SK-N-SH (cell line): ENCODE measurements around the gene ARHGAP26. TPM values are rescaled to one million over a fixed set of nuclear protein-coding genes. Genes with fewer than 3 reads are reported as not detected.
A peak's percentile ranks its signal among the peaks of the same experiment; 100 is the strongest.
"Not testable (repeated sequence)": the region's sequence is repeated elsewhere in the genome, so short reads cannot be mapped to it uniquely, and the experiment has no call there.

Experiments used
- CTCF ChIA-PET: fragments of 300-600, 350-600 bp; formaldehyde crosslinking; extraction: SDS; loops from one replicate; lab custom pipeline; 2021; lab: Yijun Ruan, JAX
- POLR2A ChIA-PET: fragments of 350-600 bp; sonication (Branson Sonifier 250); formaldehyde crosslinking; extraction: SDS; loops from one replicate; lab custom pipeline; 2020; ENCODE audit warnings: antibody characterized with exemption, inconsistent platforms; lab: Yijun Ruan, JAX
- DNase-seq: peaks from one replicate; pipeline ENCODE4 v3.0.0; 2012
- H2AFZ ChIP-seq: fragments of 200-600 bp; sonication (generic); 2 replicates; pipeline ENCODE4 v1.8.1; 2016; ENCODE audit warnings: antibody characterized with exemption, mild to moderate bottlenecking, low read depth
- H3F3A ChIP-seq: fragments of 200-600 bp; sonication (generic); replicated peaks from 2 replicates; pipeline ENCODE3; 2016; ENCODE audit warnings: antibody characterized with exemption, mild to moderate bottlenecking; ENCODE audit not compliant: insufficient read depth
- H3K27ac ChIP-seq, 2 experiments: fragments of 200-500 bp in 1 of 2; fragments of 200-600 bp in 1 of 2; sonication (Bioruptor generic) in 1 of 2; sonication (generic), shearing (Covaris generic) in 1 of 2; 2 replicates each; pipeline versions ENCODE4 v1.5.1 to v1.6.1; 2014 to 2016; ENCODE audit warnings: low read depth in 2 of 2, inconsistent platforms in 1 of 2, low read length in 1 of 2, mild to moderate bottlenecking in 1 of 2, mixed read lengths in 1 of 2
- H3K27me3 ChIP-seq: fragments of 200-600 bp; sonication (generic), shearing (Covaris generic); 2 replicates; pipeline ENCODE4 v1.6.1; 2016; ENCODE audit warnings: mixed run types; ENCODE audit not compliant: insufficient read depth
- H3K36me3 ChIP-seq, 2 experiments: fragments of 200-500 bp in 1 of 2; fragments of 200-600 bp in 1 of 2; sonication (Bioruptor generic) in 1 of 2; sonication (generic) in 1 of 2; replicated peaks in 1 of 2; 2 replicates each; pipeline versions ENCODE3 to v1.5.1; 2014 to 2016; ENCODE audit warnings: low read length in 1 of 2, mild to moderate bottlenecking in 1 of 2; ENCODE audit not compliant: insufficient read depth in 2 of 2, control insufficient read depth in 1 of 2
- H3K4me1 ChIP-seq, 2 experiments: fragments of 200-500 bp in 1 of 2; fragments of 200-600 bp in 1 of 2; sonication (Bioruptor generic) in 1 of 2; sonication (generic), shearing (Covaris generic) in 1 of 2; 2 replicates each; pipeline versions ENCODE4 v1.5.1 to v1.6.1; 2014 to 2016; ENCODE audit warnings: low read depth in 1 of 2, low read length in 1 of 2, mixed run types in 1 of 2; ENCODE audit not compliant: insufficient read depth in 2 of 2, control insufficient read depth in 1 of 2
- H3K4me2 ChIP-seq: fragments of 200-600 bp; sonication (generic), shearing (Covaris generic); 2 replicates; pipeline ENCODE4 v1.6.1; 2017; ENCODE audit warnings: mixed run types
- H3K4me3 ChIP-seq, 2 experiments: fragments of 200-500 bp in 1 of 2; fragments of 200-600 bp in 1 of 2; sonication (Bioruptor generic) in 1 of 2; sonication (generic), shearing (Covaris generic) in 1 of 2; 2 replicates each; pipeline versions ENCODE4 v1.5.1 to v1.8.1; 2014 to 2016; ENCODE audit warnings: low read depth in 2 of 2, inconsistent platforms in 1 of 2, low read length in 1 of 2, mild to moderate bottlenecking in 1 of 2, mixed read lengths in 1 of 2, moderate library complexity in 1 of 2
- H3K79me2 ChIP-seq: fragments of 200-600 bp; sonication (generic); 2 replicates; pipeline ENCODE4 v1.8.1; 2017; ENCODE audit warnings: mild to moderate bottlenecking; ENCODE audit not compliant: insufficient read depth
- H3K9ac ChIP-seq: fragments of 200-600 bp; sonication (generic); 2 replicates; pipeline ENCODE4 v1.6.1; 2017; ENCODE audit warnings: mixed run types
- H3K9me2 ChIP-seq: fragments of 200-600 bp; sonication (generic); 2 replicates; pipeline ENCODE4 v1.6.1; 2017; ENCODE audit warnings: mixed run types
- H3K9me3 ChIP-seq: fragments of 200-600 bp; sonication (generic); 2 replicates; pipeline ENCODE4 v1.6.1; 2017; ENCODE audit warnings: mixed run types, mild to moderate bottlenecking, moderate library complexity
- H4K20me1 ChIP-seq: fragments of 200-600 bp; sonication (generic); 2 replicates; pipeline ENCODE4 v1.6.1; 2017; ENCODE audit warnings: mild to moderate bottlenecking, mixed run types; ENCODE audit not compliant: insufficient read depth
- MEF2A ChIP-seq: IDR thresholded peaks from 2 replicates; pipeline ENCODE4 v1.4.0; 2012; ENCODE audit warnings: low read depth, borderline replicate concordance
- NFIC ChIP-seq: IDR thresholded peaks from 2 replicates; pipeline ENCODE4 v1.4.0; 2012; ENCODE audit warnings: borderline replicate concordance
- RFX5 ChIP-seq: IDR thresholded peaks from 2 replicates; pipeline ENCODE4 v1.6.1; 2012; ENCODE audit warnings: mild to moderate bottlenecking, improper control_type of control experiment, low read length
- WGBS: methylation state at CpG from one replicate; pipeline ENCODE4 v1.1.6; 2017; ENCODE audit warnings: low lambda C conversion rate; 5-methylcytosine and 5-hydroxymethylcytosine counted together
- polyA plus RNA-seq, 3 experiments: library from polyadenylated mRNA; depleted of rRNA; stranded (reverse); fragments of >200 nt; gene quantifications; 2 replicates each; pipeline ENCODE4 v1.2.3, GENCODE V29; 2012
- TF ChIP-seq, protein P1 (sequence below): fragments of 150-350 bp; IDR thresholded peaks from 2 replicates; pipeline ENCODE4 v1.6.1; 2016; ENCODE audit warnings: mild to moderate bottlenecking, low read depth, low read length
- TF ChIP-seq, protein P2 (sequence below): fragments of 150-350 bp; IDR thresholded peaks from 2 replicates; pipeline ENCODE4 v1.6.1; 2017; ENCODE audit warnings: antibody characterized with exemption, low read length, low read depth, borderline replicate concordance

The ARHGAP26 gene
- polyA plus RNA-seq, 1 of the 3 experiments (the other 2 are of a cell fraction): 6.1 TPM

DNA sequence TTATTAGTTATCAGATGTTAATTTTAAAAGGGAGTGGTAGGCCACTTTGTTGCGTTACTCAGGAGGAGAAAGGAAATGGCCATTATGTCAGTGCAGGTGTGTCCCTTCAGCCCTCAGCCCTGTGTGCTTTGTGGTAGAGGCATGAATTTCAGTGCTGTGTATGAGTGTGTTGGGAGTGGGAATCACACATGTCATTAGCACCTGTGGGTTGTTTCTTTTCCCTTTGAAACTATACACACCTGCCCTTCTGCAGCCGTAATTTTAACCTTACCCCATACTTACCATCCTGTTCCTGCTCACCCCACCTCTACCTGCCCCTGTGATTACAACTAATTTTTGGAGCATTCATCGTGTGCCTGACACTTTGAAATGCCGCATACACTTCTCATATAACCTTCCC is 156.4 kb downstream of the ARHGAP26 start:
- Histone ChIP-seq H3K4me2 (no peak overlapping the region), H3K9me2 (no peaks in the 10 kb centered on the region), H3K79me2 (no peaks in the 10 kb centered on the region), H2AFZ (no peak overlapping the region), H3K9me3 (no peaks in the 10 kb centered on the region), H3K27me3 (no peaks in the 10 kb centered on the region), H3F3A (no peaks in the 10 kb centered on the region), H3K9ac (no peak overlapping the region), H3K4me3 (no peak overlapping the region), H3K27ac (peak overlapping the region in 1 of 2 experiments; percentile 48; a peak in 1 of 4 replicates), H3K4me1 (peaks cover 3 to 15% of the 10 kb centered on the region in 2 experiments), H3K36me3 (peaks cover 0 to 14% of the 10 kb centered on the region in 2 experiments), H4K20me1 (no peaks in the 10 kb centered on the region)
- POLR2A ChIA-PET: no interaction called here
- TF ChIP-seq MEF2A (no peak), NFIC (no peak)
- CTCF ChIA-PET: interaction anchor here (0.9 to 1.4 kb wide), 3 partner anchors 12 to 213 kb away, joined by 3 to 5 read pairs (median 4); no protein-coding TSS in a partner anchor
- DNase-seq: no peak
- 89% methylated on average over 4 of the region's 4 CpGs for WGBS

DNA sequence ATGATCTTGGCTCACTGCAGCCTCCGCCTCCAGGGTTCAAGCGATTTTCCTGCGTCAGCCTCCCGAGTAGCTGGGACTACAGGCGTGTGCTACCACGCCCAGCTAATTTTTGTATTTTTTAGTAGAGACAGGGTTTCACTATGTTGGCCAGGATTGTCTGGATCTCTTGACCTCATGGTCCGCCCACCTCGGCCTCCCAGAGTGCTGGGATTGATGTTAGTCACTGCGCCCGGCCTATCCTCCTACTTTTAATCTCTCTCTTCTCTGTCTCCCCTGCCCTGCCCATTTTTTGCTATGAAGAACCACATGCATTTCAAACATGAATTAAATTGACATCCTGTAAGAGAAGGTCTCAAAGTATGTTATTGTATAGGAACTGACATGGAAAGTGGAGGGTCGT is 158.8 kb downstream of the ARHGAP26 start:
- H3K9me2 ChIP-seq, POLR2A ChIA-PET, H3F3A ChIP-seq, H3K27me3 ChIP-seq, H3K9ac ChIP-seq, H3K79me2 ChIP-seq, H3K4me1 ChIP-seq, H3K4me3 ChIP-seq, H3K4me2 ChIP-seq, DNase-seq, H2AFZ ChIP-seq, H3K27ac ChIP-seq, H3K9me3 ChIP-seq, H4K20me1 ChIP-seq: not testable (repeated sequence)
- CTCF ChIA-PET: interaction anchor here (1.3 to 1.5 kb wide), 3 partner anchors 7 to 212 kb away, joined by 3 to 4 read pairs (median 4); no protein-coding TSS in a partner anchor
- 94% methylated on average over 11 of the region's 11 CpGs for WGBS
- H3K36me3 ChIP-seq: peaks cover 0 to 35% of the 10 kb centered on the region in 2 experiments

DNA sequence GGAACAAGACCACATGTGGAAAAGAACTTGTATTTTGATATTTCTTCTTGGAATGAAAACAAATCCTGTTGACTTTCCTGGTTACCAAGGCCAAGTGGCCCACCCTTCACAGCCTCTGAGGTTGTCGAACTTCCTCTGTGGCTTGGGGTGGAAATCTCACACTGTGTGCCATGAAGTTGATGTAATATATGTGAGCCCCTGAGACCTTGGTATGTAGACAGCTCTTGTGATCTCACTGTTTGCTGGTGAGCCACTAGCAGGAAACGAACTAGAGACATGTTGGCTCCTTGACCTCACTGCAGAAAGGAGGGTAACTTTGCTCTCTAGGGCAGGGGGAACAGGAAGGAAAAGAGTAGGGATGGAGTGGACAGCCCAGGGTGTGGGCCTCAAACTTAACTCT is 159.4 kb downstream of the ARHGAP26 start:
- no peak overlapping the region for H3K27ac ChIP-seq
- WGBS: 85% methylated on average over 2 of the region's 2 CpGs
- no peak for DNase-seq
- H2AFZ ChIP-seq: no peak overlapping the region
- CTCF ChIA-PET: interaction anchor here (1.0 to 1.3 kb wide), 2 partner anchors 8 to 73 kb away, joined by 3 to 4 read pairs; no protein-coding TSS in a partner anchor
- H3K4me2 ChIP-seq: no peak overlapping the region
- POLR2A ChIA-PET: no interaction called here
- TF ChIP-seq, protein P1, sequence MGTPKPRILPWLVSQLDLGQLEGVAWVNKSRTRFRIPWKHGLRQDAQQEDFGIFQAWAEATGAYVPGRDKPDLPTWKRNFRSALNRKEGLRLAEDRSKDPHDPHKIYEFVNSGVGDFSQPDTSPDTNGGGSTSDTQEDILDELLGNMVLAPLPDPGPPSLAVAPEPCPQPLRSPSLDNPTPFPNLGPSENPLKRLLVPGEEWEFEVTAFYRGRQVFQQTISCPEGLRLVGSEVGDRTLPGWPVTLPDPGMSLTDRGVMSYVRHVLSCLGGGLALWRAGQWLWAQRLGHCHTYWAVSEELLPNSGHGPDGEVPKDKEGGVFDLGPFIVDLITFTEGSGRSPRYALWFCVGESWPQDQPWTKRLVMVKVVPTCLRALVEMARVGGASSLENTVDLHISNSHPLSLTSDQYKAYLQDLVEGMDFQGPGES: no peak
- no peak for TF ChIP-seq RFX5
- TF ChIP-seq, protein P2, sequence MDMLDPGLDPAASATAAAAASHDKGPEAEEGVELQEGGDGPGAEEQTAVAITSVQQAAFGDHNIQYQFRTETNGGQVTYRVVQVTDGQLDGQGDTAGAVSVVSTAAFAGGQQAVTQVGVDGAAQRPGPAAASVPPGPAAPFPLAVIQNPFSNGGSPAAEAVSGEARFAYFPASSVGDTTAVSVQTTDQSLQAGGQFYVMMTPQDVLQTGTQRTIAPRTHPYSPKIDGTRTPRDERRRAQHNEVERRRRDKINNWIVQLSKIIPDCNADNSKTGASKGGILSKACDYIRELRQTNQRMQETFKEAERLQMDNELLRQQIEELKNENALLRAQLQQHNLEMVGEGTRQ: no peak
- no peaks in the 10 kb centered on the region for H4K20me1 ChIP-seq
- H3K27me3 ChIP-seq: no peaks in the 10 kb centered on the region
- no peaks in the 10 kb centered on the region for H3K79me2 ChIP-seq
- no peaks in the 10 kb centered on the region for H3K9me2 ChIP-seq
- no peak overlapping the region for H3K4me3 ChIP-seq
- no peak overlapping the region for H3K9ac ChIP-seq
- peaks cover 0 to 35% of the 10 kb centered on the region in 2 experiments for H3K36me3 ChIP-seq
- H3K9me3 ChIP-seq: no peaks in the 10 kb centered on the region
- H3F3A ChIP-seq: no peaks in the 10 kb centered on the region
- peaks cover 8 to 9% of the 10 kb centered on the region in 2 experiments; a peak in 3 of 4 replicates for H3K4me1 ChIP-seq
